HepG2 (cell line): ENCODE measurements around the gene EIF4A3. TPM values are rescaled to one million over a fixed set of nuclear protein-coding genes. Genes with fewer than 3 reads are reported as not detected.

Experiments used
- ATAC-seq: fragments of 200-7000 bp; cut with Tn5 transposase; 3 replicates; pipeline ENCODE4 v1.9.1; 2020; ENCODE audit warnings: mild to moderate bottlenecking, moderate library complexity
- BruUV-seq: library from RNA; stranded (reverse); fragments of 400-500 nt; replicated peaks from 2 replicates; lab custom pipeline; 2021; lab: Mats Ljungman, UMichigan
- CTCF ChIA-PET: fragments of 300-600 bp; formaldehyde crosslinking; extraction: SDS; loops from one replicate; lab custom pipeline; 2021; ENCODE audit warnings: low total read pairs, inconsistent platforms, low intra/inter-chr PET ratio; lab: Yijun Ruan, JAX
- POLR2A ChIA-PET: fragments of 350-600 bp; sonication (Branson Sonifier 250); formaldehyde crosslinking; loops from one replicate; lab custom pipeline; 2020; ENCODE audit warnings: antibody characterized with exemption, inconsistent platforms; lab: Yijun Ruan, JAX
- DNase-seq: peaks from one replicate; pipeline ENCODE4 v3.0.0-alpha.2; 2015; ENCODE audit warnings: low spot score
- FAIRE-seq: peaks from 3 replicates; lab custom pipeline; 2011; peaks lifted over from hg19 to GRCh38; lab: Jason Lieb, UNC
- H2AFZ ChIP-seq: one replicate; pipeline ENCODE4 v1.6.1; 2011; ENCODE audit warnings: low read length, inconsistent platforms
- H3K27ac ChIP-seq: fragments of 300-600 bp; 3 replicates; pipeline ENCODE4 v1.8.0; 2011; ENCODE audit warnings: mixed run types, mild to moderate bottlenecking, mixed read lengths, low read length, inconsistent platforms; ENCODE audit not compliant: insufficient read depth; ENCODE audit errors: extremely low read length
- H3K27me3 ChIP-seq, 2 experiments: fragments of 200-600 bp in 1 of 2; 2 replicates in 1 of 2; 3 replicates in 1 of 2; pipeline versions ENCODE4 v1.6.0 to v1.8.0; 2011; ENCODE audit warnings: low read length in 2 of 2, mild to moderate bottlenecking in 2 of 2, moderate library complexity in 2 of 2, inconsistent platforms in 1 of 2; ENCODE audit not compliant: insufficient read depth in 2 of 2, control insufficient read depth in 1 of 2
- H3K36me3 ChIP-seq, 2 experiments: fragments of 200-600 bp in 1 of 2; replicated peaks in 1 of 2; 2 replicates in 1 of 2; 3 replicates in 1 of 2; pipeline versions ENCODE4 v1.5.1 to v1.8.0; 2011; ENCODE audit warnings: low read length in 2 of 2, inconsistent platforms in 1 of 2; ENCODE audit not compliant: insufficient read depth in 2 of 2, control insufficient read depth in 1 of 2
- H3K4me1 ChIP-seq: 2 replicates; pipeline ENCODE4 v1.5.1; 2012; ENCODE audit warnings: low read length, inconsistent platforms; ENCODE audit not compliant: insufficient read depth
- H3K4me2 ChIP-seq: 2 replicates; pipeline ENCODE4 v1.6.0; 2011; ENCODE audit warnings: low read depth, low read length, inconsistent platforms
- H3K4me3 ChIP-seq, 3 experiments: fragments of 200-600 bp in 1 of 3; sonication (generic), shearing (Covaris generic) in 1 of 3; replicated peaks in 1 of 3; 2 replicates each; pipeline ENCODE4 v1.5.1; 2011 to 2016; ENCODE audit warnings: low read length in 3 of 3, inconsistent platforms in 2 of 3, low read depth in 2 of 3, mild to moderate bottlenecking in 2 of 3, control low read depth in 1 of 3, mixed read lengths in 1 of 3; ENCODE audit not compliant: insufficient read depth in 1 of 3
- H3K79me2 ChIP-seq: one replicate; pipeline ENCODE4 v1.6.1; 2011; ENCODE audit warnings: low read length, inconsistent platforms; ENCODE audit not compliant: insufficient read depth
- H3K9ac ChIP-seq: 2 replicates; pipeline ENCODE4 v1.6.0; 2011; ENCODE audit warnings: mild to moderate bottlenecking, low read depth, low read length, inconsistent platforms; ENCODE audit not compliant: insufficient read depth
- H3K9me3 ChIP-seq: 2 replicates; pipeline ENCODE4 v1.5.1; 2012; ENCODE audit warnings: mild to moderate bottlenecking, low read length
- H4K20me1 ChIP-seq: 2 replicates; pipeline ENCODE4 v1.6.0; 2011; ENCODE audit warnings: inconsistent platforms, mild to moderate bottlenecking, low read length, moderate library complexity; ENCODE audit not compliant: insufficient read depth
- ATF2 ChIP-seq: sonication (generic); formaldehyde crosslinking; IDR thresholded peaks from 2 replicates; pipeline ENCODE4 v1.4.0; 2020; ENCODE audit warnings: missing genetic modification reagents
- BRD4 ChIP-seq: sonication (generic); formaldehyde crosslinking; IDR thresholded peaks from 2 replicates; pipeline ENCODE4 v1.4.0; 2020; ENCODE audit warnings: missing genetic modification reagents
- FOXK2 ChIP-seq: fragments of 450-650 bp; IDR thresholded peaks from 2 replicates; pipeline ENCODE4 v1.6.1; 2016
- FOXO1 ChIP-seq: sonication (generic); formaldehyde crosslinking; IDR thresholded peaks from 2 replicates; pipeline ENCODE4 v1.4.0; 2020; ENCODE audit warnings: missing genetic modification reagents
- GTF3A ChIP-seq: sonication (generic); formaldehyde crosslinking; conservative IDR thresholded peaks from 2 replicates; pipeline ENCODE4 v1.4.0; 2020; ENCODE audit warnings: mild to moderate bottlenecking, missing genetic modification reagents
- TMF1 ChIP-seq: sonication (generic); formaldehyde crosslinking; IDR thresholded peaks from 2 replicates; pipeline ENCODE4 v1.8.1; 2022; ENCODE audit warnings: low read depth, missing genetic modification reagents
- YEATS4 ChIP-seq: sonication (generic); formaldehyde crosslinking; IDR thresholded peaks from 2 replicates; pipeline ENCODE4 v1.4.0; 2020; ENCODE audit warnings: missing genetic modification reagents, borderline replicate concordance
- ZNF180 ChIP-seq: sonication (generic); formaldehyde crosslinking; IDR thresholded peaks from 2 replicates; pipeline ENCODE4 v1.4.0; 2020; ENCODE audit warnings: low read depth, missing genetic modification reagents, borderline replicate concordance
- ZNF251 ChIP-seq: sonication (generic); formaldehyde crosslinking; IDR thresholded peaks from 2 replicates; pipeline ENCODE4 v1.9.0; 2021; ENCODE audit warnings: mild to moderate bottlenecking, missing genetic modification reagents
- ZNF556 ChIP-seq: sonication (generic); formaldehyde crosslinking; IDR thresholded peaks from 2 replicates; pipeline ENCODE4 v1.4.0; 2020; ENCODE audit warnings: mild to moderate bottlenecking, missing genetic modification reagents, borderline replicate concordance
- WGBS: methylation state at CpG from one replicate; pipeline ENCODE4 v1.1.6; 2017; ENCODE audit warnings: low lambda C conversion rate; 5-methylcytosine and 5-hydroxymethylcytosine counted together
- in situ Hi-C: cut with HindIII; loops from 2 replicates; pipeline ENCODE4 v1.10.0; 2017; ENCODE audit warnings: low pct_unique_long_range_greater_than_20kb; ENCODE audit not compliant: extremely low pct_ligation_motif_present
- intact Hi-C: fragments of 100-400 bp; cut with micrococcal nuclease; formaldehyde crosslinking; loops from one replicate; pipeline ENCODE4 v1.10.0; 2022; ENCODE audit not compliant: unreplicated experiment
- polyA plus RNA-seq, 8 experiments: library from polyadenylated mRNA; depleted of rRNA in 3 of 8; stranded (reverse) in 7 of 8; unstranded in 1 of 8; fragments of >200 nt; fragmentation: Illumina TruSeq in 4 of 8; extraction: Trizol in 4 of 8; gene quantifications; 2 replicates each; pipeline versions ENCODE4 v1.2.1 to v1.2.3, GENCODE V29; 2011 to 2016; ENCODE audit warnings: low read depth in 4 of 8, missing spikeins in 1 of 8, mixed read lengths in 1 of 8; ENCODE audit not compliant: insufficient read depth in 1 of 8
- total RNA-seq, 5 experiments: library from RNA; depleted of rRNA; stranded (reverse); fragments of >200 nt; fragmentation: Illumina TruSeq; extraction: Trizol; gene quantifications; 2 replicates each; pipeline ENCODE4 v1.2.3, GENCODE V29; 2016; ENCODE audit warnings: low read depth in 1 of 5
- TF ChIP-seq, protein P1 (sequence below): sonication (generic); formaldehyde crosslinking; IDR thresholded peaks from 2 replicates; pipeline ENCODE4 v1.8.0; 2022; ENCODE audit warnings: mild to moderate bottlenecking, missing genetic modification reagents, moderate library complexity
- TF ChIP-seq, protein P2 (sequence below): sonication (generic); formaldehyde crosslinking; IDR thresholded peaks from 2 replicates; pipeline ENCODE4 v1.4.0; 2020; ENCODE audit warnings: mild to moderate bottlenecking, missing genetic modification reagents
- TF ChIP-seq, protein P3 (sequence below): sonication (generic); formaldehyde crosslinking; IDR thresholded peaks from 2 replicates; pipeline ENCODE4 v1.5.0; 2020; ENCODE audit warnings: mild to moderate bottlenecking, missing genetic modification reagents

EIF4A3 gene
- total and polyA plus RNA-seq, 2 of the 13 experiments (the other 11 are each of a cell fraction or from before 2014, with no cell fraction given): 145 to 187 TPM

- in situ Hi-C loops: no loop called here
- FAIRE-seq: no peak
- no peak overlapping the region for H3K4me3 ChIP-seq
- no peak overlapping the region for H3K4me2 ChIP-seq
- H3K4me1 ChIP-seq: no peaks in the 10 kb centered on the region
- no peaks in the 10 kb centered on the region; a peak in 1 of 5 replicates for H3K36me3 ChIP-seq
- H4K20me1 ChIP-seq: no peaks in the 10 kb centered on the region
- ChIA-PET CTCF (no interaction called here), POLR2A (interaction anchor here (1.6 kb wide), 1 partner anchor 9 kb away, joined by 7 read pairs; the partner anchor contains the start of gene GAA)
- H2AFZ ChIP-seq: no peak overlapping the region
- H3K27ac ChIP-seq: no peak overlapping the region
- H3K9ac ChIP-seq: no peak overlapping the region
- ATAC-seq: no peak
- H3K27me3 ChIP-seq: no peaks in the 10 kb centered on the region
- no peaks in the 10 kb centered on the region for H3K9me3 ChIP-seq
- 75% methylated on average over 2 of the region's 9 CpGs for WGBS
- no peak for DNase-seq
- H3K79me2 ChIP-seq: no peaks in the 10 kb centered on the region
- intact Hi-C loops: no loop called here
- BruUV-seq: no TSS peak
- TF ChIP-seq, protein P1, sequence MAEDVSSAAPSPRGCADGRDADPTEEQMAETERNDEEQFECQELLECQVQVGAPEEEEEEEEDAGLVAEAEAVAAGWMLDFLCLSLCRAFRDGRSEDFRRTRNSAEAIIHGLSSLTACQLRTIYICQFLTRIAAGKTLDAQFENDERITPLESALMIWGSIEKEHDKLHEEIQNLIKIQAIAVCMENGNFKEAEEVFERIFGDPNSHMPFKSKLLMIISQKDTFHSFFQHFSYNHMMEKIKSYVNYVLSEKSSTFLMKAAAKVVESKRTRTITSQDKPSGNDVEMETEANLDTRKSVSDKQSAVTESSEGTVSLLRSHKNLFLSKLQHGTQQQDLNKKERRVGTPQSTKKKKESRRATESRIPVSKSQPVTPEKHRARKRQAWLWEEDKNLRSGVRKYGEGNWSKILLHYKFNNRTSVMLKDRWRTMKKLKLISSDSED: no peak
- TF ChIP-seq FOXO1: no peak
- TF ChIP-seq GTF3A (CRISPR knock-in tag): no peak
- TF ChIP-seq ZNF556: no peak
- TF ChIP-seq ZNF251: no peak
- TF ChIP-seq, protein P2, sequence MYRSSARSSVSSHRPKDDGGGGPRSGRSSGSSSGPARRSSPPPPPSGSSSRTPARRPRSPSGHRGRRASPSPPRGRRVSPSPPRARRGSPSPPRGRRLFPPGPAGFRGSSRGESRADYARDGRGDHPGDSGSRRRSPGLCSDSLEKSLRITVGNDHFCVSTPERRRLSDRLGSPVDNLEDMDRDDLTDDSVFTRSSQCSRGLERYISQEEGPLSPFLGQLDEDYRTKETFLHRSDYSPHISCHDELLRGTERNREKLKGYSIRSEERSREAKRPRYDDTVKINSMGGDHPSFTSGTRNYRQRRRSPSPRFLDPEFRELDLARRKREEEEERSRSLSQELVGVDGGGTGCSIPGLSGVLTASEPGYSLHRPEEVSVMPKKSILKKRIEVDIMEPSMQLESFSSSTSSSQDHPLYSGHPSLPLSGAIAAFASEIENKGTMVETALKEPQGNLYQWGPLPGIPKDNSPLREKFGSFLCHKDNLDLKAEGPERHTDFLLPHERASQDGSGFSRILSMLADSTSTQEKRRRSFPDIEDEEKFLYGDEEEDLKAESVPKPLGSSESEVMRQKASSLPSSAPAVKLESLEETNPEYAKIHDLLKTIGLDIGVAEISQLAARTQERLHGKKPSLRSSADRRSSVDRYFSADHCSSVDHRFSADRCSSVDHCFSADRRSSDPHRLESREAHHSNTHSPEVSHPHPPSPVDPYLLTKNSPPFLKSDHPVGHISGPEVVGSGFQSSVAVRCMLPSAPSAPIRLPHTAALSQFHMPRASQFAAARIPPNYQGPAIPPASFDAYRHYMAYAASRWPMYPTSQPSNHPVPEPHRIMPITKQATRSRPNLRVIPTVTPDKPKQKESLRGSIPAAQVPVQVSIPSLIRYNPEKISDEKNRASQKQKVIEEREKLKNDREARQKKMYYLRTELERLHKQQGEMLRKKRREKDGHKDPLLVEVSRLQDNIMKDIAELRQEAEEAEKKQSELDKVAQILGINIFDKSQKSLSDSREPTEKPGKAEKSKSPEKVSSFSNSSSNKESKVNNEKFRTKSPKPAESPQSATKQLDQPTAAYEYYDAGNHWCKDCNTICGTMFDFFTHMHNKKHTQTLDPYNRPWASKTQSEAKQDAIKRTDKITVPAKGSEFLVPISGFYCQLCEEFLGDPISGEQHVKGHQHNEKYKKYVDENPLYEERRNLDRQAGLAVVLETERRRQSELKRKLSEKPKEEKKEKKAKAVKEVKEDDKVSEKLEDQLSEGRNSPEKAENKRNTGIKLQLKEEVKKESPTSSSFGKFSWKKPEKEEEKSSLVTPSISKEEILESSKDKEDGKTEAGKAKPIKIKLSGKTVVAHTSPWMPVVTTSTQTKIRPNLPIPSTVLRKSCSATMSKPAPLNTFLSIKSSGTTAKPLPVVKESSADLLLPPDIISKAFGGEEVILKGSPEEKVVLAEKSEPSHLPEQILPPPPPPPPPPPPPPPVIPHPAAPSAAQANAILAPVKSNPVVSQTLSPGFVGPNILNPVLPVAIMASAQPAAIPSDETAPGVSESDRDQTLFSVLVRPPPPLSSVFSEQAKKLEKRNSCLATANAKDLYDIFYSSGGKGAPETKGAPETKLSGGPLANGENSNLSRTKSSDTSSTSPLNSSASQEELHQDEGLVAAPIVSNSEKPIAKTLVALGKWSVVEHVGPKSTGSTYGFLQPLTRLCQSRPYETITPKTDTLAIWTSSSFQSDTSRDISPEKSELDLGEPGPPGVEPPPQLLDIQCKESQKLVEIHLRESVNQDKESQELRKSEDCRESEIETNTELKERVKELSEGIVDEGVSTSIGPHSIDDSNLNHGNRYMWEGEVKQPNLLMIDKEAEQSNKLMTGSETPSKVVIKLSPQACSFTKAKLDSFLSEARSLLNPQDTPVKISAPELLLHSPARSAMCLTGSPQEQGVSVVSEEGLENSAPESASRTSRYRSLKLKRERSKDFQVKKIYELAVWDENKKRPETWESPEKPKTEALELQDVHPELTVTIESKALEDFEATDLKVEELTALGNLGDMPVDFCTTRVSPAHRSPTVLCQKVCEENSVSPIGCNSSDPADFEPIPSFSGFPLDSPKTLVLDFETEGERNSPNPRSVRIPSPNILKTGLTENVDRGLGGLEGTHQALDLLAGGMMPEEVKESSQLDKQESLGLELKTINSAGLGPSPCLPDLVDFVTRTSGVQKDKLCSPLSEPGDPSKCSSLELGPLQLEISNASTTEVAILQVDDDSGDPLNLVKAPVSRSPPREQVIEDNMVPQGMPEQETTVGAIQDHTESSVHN: no peak
- no peak for TF ChIP-seq ATF2
- TF ChIP-seq BRD4 (CRISPR knock-in tag): no peak
- TF ChIP-seq YEATS4: no peak
- no peak for TF ChIP-seq FOXK2
- no peak for TF ChIP-seq ZNF180 (CRISPR knock-in tag)
- no peak for TF ChIP-seq TMF1 (CRISPR knock-in tag)
- TF ChIP-seq, protein P3, sequence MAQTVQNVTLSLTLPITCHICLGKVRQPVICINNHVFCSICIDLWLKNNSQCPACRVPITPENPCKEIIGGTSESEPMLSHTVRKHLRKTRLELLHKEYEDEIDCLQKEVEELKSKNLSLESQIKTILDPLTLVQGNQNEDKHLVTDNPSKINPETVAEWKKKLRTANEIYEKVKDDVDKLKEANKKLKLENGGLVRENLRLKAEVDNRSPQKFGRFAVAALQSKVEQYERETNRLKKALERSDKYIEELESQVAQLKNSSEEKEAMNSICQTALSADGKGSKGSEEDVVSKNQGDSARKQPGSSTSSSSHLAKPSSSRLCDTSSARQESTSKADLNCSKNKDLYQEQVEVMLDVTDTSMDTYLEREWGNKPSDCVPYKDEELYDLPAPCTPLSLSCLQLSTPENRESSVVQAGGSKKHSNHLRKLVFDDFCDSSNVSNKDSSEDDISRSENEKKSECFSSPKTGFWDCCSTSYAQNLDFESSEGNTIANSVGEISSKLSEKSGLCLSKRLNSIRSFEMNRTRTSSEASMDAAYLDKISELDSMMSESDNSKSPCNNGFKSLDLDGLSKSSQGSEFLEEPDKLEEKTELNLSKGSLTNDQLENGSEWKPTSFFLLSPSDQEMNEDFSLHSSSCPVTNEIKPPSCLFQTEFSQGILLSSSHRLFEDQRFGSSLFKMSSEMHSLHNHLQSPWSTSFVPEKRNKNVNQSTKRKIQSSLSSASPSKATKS (CRISPR knock-in tag): no peak
These were observed 36.5 kb downstream of the EIF4A3 start for GRCh38 chr17:80110447-80110812.
